Mammary epithelial cell (primary cell): ENCODE results near the gene CELF5.

Experiments used
- EZH2 ChIP-seq: IDR thresholded peaks from 2 replicates; pipeline ENCODE4 v1.6.1; 2012; ENCODE audit warnings: low read length, inconsistent platforms, borderline replicate concordance
- TF ChIP-seq, protein P1 (sequence below), 2 donors: IDR thresholded peaks in 1 of 2; conservative IDR thresholded peaks in 1 of 2; 2 replicates each; pipeline ENCODE4 v1.5.1; 2011 to 2012; ENCODE audit warnings: inconsistent platforms in 2 of 2, low read length in 2 of 2, mild to moderate bottlenecking in 2 of 2, control low read depth in 1 of 2, low read depth in 1 of 2; ENCODE audit not compliant: insufficient read depth in 1 of 2; ENCODE audit errors: extremely low read depth in 1 of 2

- TF ChIP-seq, protein P1, sequence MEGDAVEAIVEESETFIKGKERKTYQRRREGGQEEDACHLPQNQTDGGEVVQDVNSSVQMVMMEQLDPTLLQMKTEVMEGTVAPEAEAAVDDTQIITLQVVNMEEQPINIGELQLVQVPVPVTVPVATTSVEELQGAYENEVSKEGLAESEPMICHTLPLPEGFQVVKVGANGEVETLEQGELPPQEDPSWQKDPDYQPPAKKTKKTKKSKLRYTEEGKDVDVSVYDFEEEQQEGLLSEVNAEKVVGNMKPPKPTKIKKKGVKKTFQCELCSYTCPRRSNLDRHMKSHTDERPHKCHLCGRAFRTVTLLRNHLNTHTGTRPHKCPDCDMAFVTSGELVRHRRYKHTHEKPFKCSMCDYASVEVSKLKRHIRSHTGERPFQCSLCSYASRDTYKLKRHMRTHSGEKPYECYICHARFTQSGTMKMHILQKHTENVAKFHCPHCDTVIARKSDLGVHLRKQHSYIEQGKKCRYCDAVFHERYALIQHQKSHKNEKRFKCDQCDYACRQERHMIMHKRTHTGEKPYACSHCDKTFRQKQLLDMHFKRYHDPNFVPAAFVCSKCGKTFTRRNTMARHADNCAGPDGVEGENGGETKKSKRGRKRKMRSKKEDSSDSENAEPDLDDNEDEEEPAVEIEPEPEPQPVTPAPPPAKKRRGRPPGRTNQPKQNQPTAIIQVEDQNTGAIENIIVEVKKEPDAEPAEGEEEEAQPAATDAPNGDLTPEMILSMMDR (conservative IDR thresholded peaks at IDR 0.05 in 1 of 2, IDR thresholded peaks at IDR 0.05 in 1 of 2; ENCODE audit: extremely low read depth in 1 of 2, insufficient read depth in 1 of 2, low read depth in 1 of 2, low read length in 2 of 2): no peak
- no peak for TF ChIP-seq EZH2
Observed at GRCh38 chr19:3233116-3233515, 8.7 kb downstream of the CELF5 start.
